NCI-H82 (cell line): ENCODE measurements around the gene SCN1B.
"Not testable (repeated sequence)": the region's sequence is repeated elsewhere in the genome, so short reads cannot be mapped to it uniquely, and the experiment has no call there.

ENCODE experiments used
- DNase-seq: peaks from one replicate; lab custom pipeline; 2025; lab: John Stamatoyannopoulos, UW

Gene SCN1B

GRCh38 chr19:35017507-35017906 is 12.8 kb upstream of the SCN1B start:
- no peak for DNase-seq

- no peak for DNase-seq
Measured at GRCh38 chr19:35018379-35018778, 11.9 kb upstream of the SCN1B start.

GRCh38 chr19:35019144-35019543 is 11.1 kb upstream of the SCN1B start:
- no peak for DNase-seq

- DNase-seq, result no peak
Measured at GRCh38 chr19:35021016-35021415, 9.3 kb upstream of the SCN1B start.

- DNase-seq, result no peak
Measured at GRCh38 chr19:35021596-35021995, 8.7 kb upstream of the SCN1B start.

- DNase-seq, result no peak
Measured at GRCh38 chr19:35022460-35022859, 7.8 kb upstream of the SCN1B start.

GRCh38 chr19:35023428-35023827 is 6.8 kb upstream of the SCN1B start:
- no peak for DNase-seq

- no peak for DNase-seq
Measured at GRCh38 chr19:35024095-35024494, 6.2 kb upstream of the SCN1B start.

GRCh38 chr19:35025969-35026368 is 4.3 kb upstream of the SCN1B start:
- no peak for DNase-seq

- DNase-seq, result no peak
Measured at GRCh38 chr19:35026418-35026817, 3.9 kb upstream of the SCN1B start.

GRCh38 chr19:35027009-35027408 is 3.3 kb upstream of the SCN1B start:
- no peak for DNase-seq

- no peak for DNase-seq
Measured at GRCh38 chr19:35027851-35028599, 2.2 kb upstream of the SCN1B start.

GRCh38 chr19:35028600-35028885 is 1.7 kb upstream of the SCN1B start:
- not testable (repeated sequence) for DNase-seq

- DNase-seq, result not testable (repeated sequence)
Measured at GRCh38 chr19:35029275-35029736, 964 bp upstream of the SCN1B start.

- DNase-seq, result peak; percentile 63
Measured at GRCh38 chr19:35029737-35030256, 473 bp upstream of the SCN1B start.

- peak; percentile 67 for DNase-seq
Measured at GRCh38 chr19:35031072-35031881, 1.0 kb downstream of the SCN1B start.

GRCh38 chr19:35032356-35032865 is 2.1 kb downstream of the SCN1B start:
- DNase-seq, result no peak

- DNase-seq, result peak; percentile 58
Measured at GRCh38 chr19:35033067-35034004, 3.1 kb downstream of the SCN1B start.

GRCh38 chr19:35034005-35034502 is 3.8 kb downstream of the SCN1B start:
- no peak for DNase-seq

GRCh38 chr19:35034588-35035382 is 4.5 kb downstream of the SCN1B start:
- no peak for DNase-seq
